Glutamatergic neuron (in vitro differentiated cells): Measurements from ENCODE around the gene TMC6. TPM values are rescaled to one million over a fixed set of nuclear protein-coding genes. Genes with fewer than 3 reads are reported as not detected.

Experiments used
- DNase-seq: peaks from one replicate; pipeline ENCODE4 v3.0.0; 2022
- H3K27ac Mint-ChIP-seq: one replicate; pipeline ENCODE4 v1.8.0; 2020; ENCODE audit warnings: mild to moderate bottlenecking, mixed read lengths, inconsistent platforms; ENCODE audit not compliant: unreplicated experiment
- H3K27me3 Mint-ChIP-seq: one replicate; pipeline ENCODE4 v1.8.0; 2020; ENCODE audit warnings: mild to moderate bottlenecking, moderate library complexity, mixed read lengths, inconsistent platforms; ENCODE audit not compliant: unreplicated experiment
- H3K36me3 Mint-ChIP-seq: one replicate; pipeline ENCODE4 v1.8.0; 2020; ENCODE audit warnings: mild to moderate bottlenecking, mixed read lengths, inconsistent platforms; ENCODE audit not compliant: unreplicated experiment
- H3K4me1 Mint-ChIP-seq: one replicate; pipeline ENCODE4 v1.8.0; 2020; ENCODE audit warnings: mild to moderate bottlenecking, low read depth, mixed read lengths, inconsistent platforms; ENCODE audit not compliant: unreplicated experiment
- H3K4me3 Mint-ChIP-seq: one replicate; pipeline ENCODE4 v1.8.0; 2020; ENCODE audit warnings: mild to moderate bottlenecking, mixed read lengths, inconsistent platforms; ENCODE audit not compliant: unreplicated experiment
- H3K9me3 Mint-ChIP-seq: one replicate; pipeline ENCODE4 v1.8.0; 2020; ENCODE audit warnings: mild to moderate bottlenecking, moderate library complexity, mixed read lengths, inconsistent platforms; ENCODE audit not compliant: unreplicated experiment
- CTCF ChIP-seq: fragments of 200-600 bp; sonication (generic); IDR thresholded peaks from one replicate; pipeline ENCODE4 v1.5.0; 2021; ENCODE audit not compliant: partially characterized antibody, unreplicated experiment
- total RNA-seq: library from RNA; stranded (reverse); fragmentation: NEBNext Ultra II Directional; extraction: Animal tissue kit (Norgen Biotek cat#: 25700); gene quantifications from one replicate; pipeline ENCODE4 v1.2.1, GENCODE V29; 2021; ENCODE audit not compliant: unreplicated experiment

TMC6 gene
- total RNA-seq, 1 donor from 2014 or later: 1.1 TPM

DNA sequence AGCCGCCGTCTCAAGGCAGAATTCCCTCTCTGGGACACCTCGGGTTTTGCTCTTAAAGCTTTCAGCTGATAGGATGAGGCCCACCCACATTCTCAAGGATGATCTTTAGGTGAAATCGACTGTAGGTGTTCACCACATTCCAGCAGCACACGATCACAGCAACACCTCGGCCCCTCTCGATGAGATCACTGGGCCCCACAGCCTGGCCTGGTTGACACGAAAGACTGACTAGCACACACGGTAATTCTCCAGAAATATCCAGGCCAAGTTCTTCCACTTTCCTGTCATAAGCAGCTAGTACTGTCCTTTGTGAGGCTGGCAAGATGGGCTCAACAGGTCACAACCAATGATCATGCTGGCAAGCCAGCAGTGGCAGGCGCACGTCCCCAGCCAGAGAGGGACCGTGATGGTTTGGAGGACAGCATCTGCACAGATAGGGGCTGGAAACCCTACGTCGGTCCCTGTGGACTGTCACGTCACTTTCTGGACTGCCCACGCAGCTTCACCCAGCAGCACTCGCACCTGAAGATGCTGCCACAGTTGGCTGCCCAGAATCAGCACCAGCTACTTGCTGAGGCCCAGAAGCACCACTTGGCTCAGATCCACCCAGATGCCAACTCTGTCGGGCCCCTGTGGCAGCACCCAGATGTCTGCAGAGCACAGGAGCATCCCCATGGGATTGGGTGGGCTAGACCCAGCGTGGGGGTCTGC is 17.4 kb downstream of the TMC6 start:
- H3K36me3 Mint-ChIP-seq: no peaks in the 10 kb centered on the region
- H3K27ac Mint-ChIP-seq: no peak overlapping the region
- peak; percentile 8 for DNase-seq
- H3K27me3 Mint-ChIP-seq: peaks cover 4% of the 10 kb centered on the region
- H3K4me3 Mint-ChIP-seq: no peak overlapping the region
- H3K4me1 Mint-ChIP-seq: peaks cover 2% of the 10 kb centered on the region
- TF ChIP-seq CTCF: no peak
- H3K9me3 Mint-ChIP-seq: peaks cover 10% of the 10 kb centered on the region

DNA sequence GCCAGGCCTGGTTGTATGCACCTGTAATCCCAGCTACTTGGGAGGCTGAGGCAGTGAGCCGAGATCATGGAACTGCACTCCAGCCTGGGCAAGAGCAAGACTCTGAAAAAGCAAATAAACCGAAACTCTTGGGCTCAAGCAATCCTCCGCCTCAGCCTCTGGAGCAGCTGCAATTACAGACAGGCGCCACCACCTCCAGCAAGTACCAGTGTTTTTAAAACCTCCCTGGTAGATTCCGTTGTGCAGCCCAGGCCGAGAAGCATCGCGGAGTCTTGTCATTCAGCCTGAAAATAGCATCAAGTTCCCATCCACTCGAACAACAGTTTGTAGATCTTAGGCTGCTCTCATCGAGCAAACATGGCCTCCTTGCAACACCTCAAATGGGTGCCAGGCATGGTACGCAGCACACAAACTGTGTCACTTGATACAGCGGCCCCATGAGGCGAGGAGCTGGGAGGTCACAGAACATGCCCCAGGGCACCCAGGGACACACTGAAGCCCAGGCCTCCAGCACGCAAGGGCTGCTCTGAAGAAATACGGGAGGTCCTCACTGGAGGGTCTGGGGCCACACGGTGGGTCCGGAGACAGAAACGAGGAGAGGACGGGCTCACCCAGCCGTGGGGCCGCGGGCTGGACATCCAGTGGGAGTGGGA is 18.1 kb downstream of the TMC6 start:
- H3K36me3 Mint-ChIP-seq: no peaks in the 10 kb centered on the region
- peaks cover 10% of the 10 kb centered on the region for H3K9me3 Mint-ChIP-seq
- DNase-seq: no peak
- H3K4me3 Mint-ChIP-seq: no peak overlapping the region
- H3K27me3 Mint-ChIP-seq: peaks cover 4% of the 10 kb centered on the region
- peaks cover 2% of the 10 kb centered on the region for H3K4me1 Mint-ChIP-seq
- peak overlapping the region; percentile 49 for H3K27ac Mint-ChIP-seq
- TF ChIP-seq CTCF: no peak

DNA sequence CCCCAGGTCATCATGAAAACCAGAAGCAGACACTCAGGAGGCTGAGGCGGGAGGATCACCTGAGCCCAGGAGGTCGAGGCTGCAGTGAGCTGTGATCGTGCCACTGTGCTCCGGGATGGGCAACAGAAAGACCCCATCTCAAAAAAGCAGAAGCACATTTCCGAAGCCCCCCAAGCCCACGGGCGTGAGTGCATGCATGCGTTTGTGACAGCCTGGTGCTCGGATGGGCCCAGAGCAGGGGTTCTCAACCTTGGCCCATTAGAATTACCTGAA is 19.1 kb downstream of the TMC6 start:
- H3K4me1 Mint-ChIP-seq: peaks cover 2% of the 10 kb centered on the region
- peaks cover 2% of the 10 kb centered on the region for H3K27me3 Mint-ChIP-seq
- peaks cover 10% of the 10 kb centered on the region for H3K9me3 Mint-ChIP-seq
- no peak overlapping the region for H3K27ac Mint-ChIP-seq
- TF ChIP-seq CTCF: no peak
- no peaks in the 10 kb centered on the region for H3K36me3 Mint-ChIP-seq
- no peak for DNase-seq
- no peak overlapping the region for H3K4me3 Mint-ChIP-seq

DNA sequence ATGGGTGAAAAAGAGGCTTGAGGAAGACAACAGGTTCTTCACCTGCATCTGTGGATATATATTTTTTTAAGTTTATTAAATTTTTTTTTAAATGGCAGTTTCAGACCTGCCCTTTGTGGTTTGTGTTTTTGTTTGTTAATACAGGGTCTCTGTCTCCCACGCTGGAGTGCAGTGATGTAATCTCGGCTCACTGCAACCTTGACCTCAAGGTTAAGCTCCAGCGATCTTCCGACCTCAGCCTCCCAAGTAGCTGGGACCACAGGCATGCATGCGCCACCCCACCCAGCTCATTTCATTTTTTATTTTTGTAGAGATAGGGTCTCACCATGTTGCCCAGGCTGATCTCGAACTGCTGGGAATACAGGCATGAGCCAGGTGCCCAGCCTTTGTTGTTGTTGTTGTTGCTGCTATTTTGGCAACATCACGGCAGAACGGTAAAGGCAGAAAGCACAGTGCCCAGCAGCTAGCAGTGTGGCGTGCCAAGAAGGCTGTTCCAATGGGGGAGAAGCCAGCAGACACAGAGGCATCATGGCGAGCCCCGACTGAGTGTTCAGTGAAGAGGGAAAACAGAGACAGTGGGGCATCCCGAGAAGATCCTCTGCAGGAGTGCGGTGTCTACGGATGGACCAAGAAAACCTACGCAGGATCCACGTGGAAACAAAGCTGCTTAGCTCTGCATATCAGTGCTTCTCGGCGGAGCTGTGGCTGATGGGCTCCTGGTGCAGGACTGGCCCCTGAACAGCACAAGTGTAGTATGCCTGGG is 19.6 kb downstream of the TMC6 start:
- H3K27ac Mint-ChIP-seq: no peak overlapping the region
- H3K4me3 Mint-ChIP-seq: no peak overlapping the region
- no peak for TF ChIP-seq CTCF
- no peaks in the 10 kb centered on the region for H3K36me3 Mint-ChIP-seq
- DNase-seq: no peak
- peaks cover 2% of the 10 kb centered on the region for H3K4me1 Mint-ChIP-seq
- H3K27me3 Mint-ChIP-seq: no peaks in the 10 kb centered on the region
- H3K9me3 Mint-ChIP-seq: peaks cover 7% of the 10 kb centered on the region
